ENCODE measurements around the gene NRL.

DNA sequence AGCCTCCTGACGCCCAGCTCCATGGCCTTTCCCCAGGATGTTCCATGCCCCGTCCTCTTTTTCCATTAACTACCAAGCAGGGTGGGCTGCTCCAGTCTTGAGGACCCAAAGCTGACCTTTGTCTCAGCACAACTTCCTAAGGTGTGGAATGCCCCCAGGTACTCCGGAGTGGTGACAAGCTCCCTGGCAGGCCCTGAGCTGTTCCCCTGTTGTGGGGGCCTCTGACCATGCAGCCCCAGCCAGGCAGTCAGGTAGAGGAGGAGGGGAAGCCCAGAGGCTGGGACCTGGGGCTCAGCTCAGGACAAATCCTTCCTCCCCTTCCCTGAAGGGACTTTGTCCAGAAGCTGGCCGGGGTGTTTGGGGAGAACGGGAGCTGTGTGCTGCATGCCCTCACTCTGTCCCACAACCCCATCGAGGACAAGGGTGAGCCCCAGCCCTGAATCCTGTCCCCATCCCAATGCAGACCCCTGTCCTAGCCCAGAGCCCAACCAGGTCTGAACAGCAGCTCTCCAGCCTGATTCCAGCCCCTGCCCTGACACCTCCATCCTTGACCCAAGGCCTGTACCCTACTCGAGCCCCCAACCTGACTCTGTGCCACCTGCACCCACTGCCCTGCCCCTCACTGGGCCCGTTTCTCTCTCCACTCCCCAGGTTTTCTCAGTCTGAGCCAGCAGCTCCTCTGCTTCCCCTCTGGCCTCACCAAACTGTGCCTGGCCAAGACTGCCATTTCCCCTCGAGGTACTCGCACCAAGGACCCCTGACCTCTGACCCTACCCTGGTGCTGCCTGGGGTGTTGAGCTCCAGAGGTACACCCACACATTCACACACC, 58.6 kb downstream of the NRL start:
- TF ChIP-seq CTCF (IDR thresholded peaks at IDR 0.05) (no peak), POLR2A (IDR thresholded peaks at IDR 0.05) (no peak)

All from heart left ventricle (tissue), 13 donors.